Endothelial cell of umbilical vein (primary cell): Measurements from ENCODE around the gene GLB1L2. TPM values are rescaled to one million over a fixed set of nuclear protein-coding genes. Genes with fewer than 3 reads are reported as not detected.

Experiments used
- BruUV-seq: library from RNA; stranded (reverse); fragments of 400-500 nt; replicated peaks from 2 replicates; lab custom pipeline; 2021; lab: Mats Ljungman, UMichigan
- CTCF ChIA-PET: fragments of 300-600, 350-600 bp; sonication (Branson Sonifier 250); formaldehyde crosslinking; loops from one replicate; lab custom pipeline; 2021; ENCODE audit warnings: antibody characterized with exemption, inconsistent platforms; lab: Charles Lee
- POLR2A ChIA-PET: fragments of 300-600, 350-600 bp; sonication (Branson Sonifier 250); formaldehyde crosslinking; loops from one replicate; lab custom pipeline; 2021; ENCODE audit warnings: antibody characterized with exemption, inconsistent platforms; lab: Charles Lee
- DNase-seq: peaks from one replicate; pipeline ENCODE4 v3.0.0-alpha.2; 2011; ENCODE audit warnings: low read depth, low spot score
- FAIRE-seq: peaks from 2 replicates; lab custom pipeline; 2011; peaks lifted over from hg19 to GRCh38; lab: Jason Lieb, UNC
- H2AFZ ChIP-seq: 2 replicates; pipeline ENCODE4 v1.6.0; 2012; ENCODE audit warnings: low read depth, low read length, control low read depth, inconsistent platforms
- H3K27ac ChIP-seq: 2 replicates; pipeline ENCODE4 v1.5.1; 2011; ENCODE audit warnings: low read depth, mild to moderate bottlenecking, control low read depth, low read length, moderate library complexity; ENCODE audit not compliant: insufficient read depth
- H3K27me3 ChIP-seq, 2 experiments: 2 replicates each; pipeline versions ENCODE4 v1.6.0 to v1.6.1; 2011; ENCODE audit warnings: low read length in 2 of 2, mixed read lengths in 1 of 2; ENCODE audit not compliant: control insufficient read depth in 2 of 2, insufficient read depth in 2 of 2
- H3K36me3 ChIP-seq, 2 experiments: 2 replicates in 1 of 2; 3 replicates in 1 of 2; pipeline ENCODE4 v1.5.1; 2011; ENCODE audit warnings: low read length in 2 of 2, mild to moderate bottlenecking in 1 of 2, moderate library complexity in 1 of 2; ENCODE audit not compliant: control insufficient read depth in 2 of 2, insufficient read depth in 2 of 2; ENCODE audit errors: extremely low read depth in 1 of 2
- H3K4me1 ChIP-seq: 3 replicates; pipeline ENCODE4 v1.5.1; 2011; ENCODE audit warnings: mild to moderate bottlenecking, low read length; ENCODE audit not compliant: control insufficient read depth, insufficient read depth; ENCODE audit errors: extremely low read depth
- H3K4me2 ChIP-seq: 2 replicates; pipeline ENCODE4 v1.6.1; 2011; ENCODE audit warnings: low read length, control low read depth, mixed read lengths; ENCODE audit not compliant: insufficient read depth
- H3K4me3 ChIP-seq, 3 experiments: fragments of 200-600 bp in 1 of 3; sonication (generic), shearing (Covaris generic) in 1 of 3; replicated peaks in 1 of 3; 2 replicates each; pipeline ENCODE4 v1.5.1; 2011 to 2016; ENCODE audit warnings: control low read depth in 3 of 3, low read length in 3 of 3, mild to moderate bottlenecking in 2 of 3, inconsistent platforms in 1 of 3, low read depth in 1 of 3, moderate library complexity in 1 of 3; ENCODE audit not compliant: insufficient read depth in 1 of 3
- H3K79me2 ChIP-seq: 2 replicates; pipeline ENCODE4 v1.6.0; 2012; ENCODE audit warnings: low read length, inconsistent platforms; ENCODE audit not compliant: control insufficient read depth, insufficient read depth
- H3K9ac ChIP-seq: replicated peaks from 2 replicates; pipeline ENCODE3; 2011; ENCODE audit warnings: low read length, control low read depth; ENCODE audit not compliant: insufficient read depth; ENCODE audit errors: extremely low read depth
- H3K9me1 ChIP-seq: replicated peaks from 3 replicates; pipeline ENCODE4 v1.6.0; 2011; ENCODE audit warnings: mild to moderate bottlenecking, low read length; ENCODE audit not compliant: control insufficient read depth, insufficient read depth; ENCODE audit errors: extremely low read depth
- H3K9me3 ChIP-seq: replicated peaks from 2 replicates; pipeline ENCODE4 v1.5.1; 2012; ENCODE audit warnings: low read length, inconsistent platforms; ENCODE audit not compliant: control insufficient read depth, insufficient read depth
- H4K20me1 ChIP-seq: replicated peaks from 2 replicates; pipeline ENCODE3; 2011; ENCODE audit warnings: mild to moderate bottlenecking, low read length; ENCODE audit not compliant: control insufficient read depth, insufficient read depth; ENCODE audit errors: extremely low read depth
- CTCF ChIP-seq, 2 donors: IDR thresholded peaks; 1 replicate in 1 of 2; 2 replicates in 1 of 2; pipeline ENCODE4 v1.5.1; 2011; ENCODE audit warnings: low read length in 2 of 2, mild to moderate bottlenecking in 2 of 2, moderate library complexity in 2 of 2, control low read depth in 1 of 2, inconsistent platforms in 1 of 2, low read depth in 1 of 2; ENCODE audit not compliant: insufficient read depth in 1 of 2; ENCODE audit errors: extremely low read depth in 1 of 2
- EZH2 ChIP-seq: IDR thresholded peaks from 2 replicates; pipeline ENCODE4 v1.6.1; 2012; ENCODE audit warnings: borderline replicate concordance, low read depth, mild to moderate bottlenecking, moderate library complexity, low read length, inconsistent platforms; ENCODE audit not compliant: severe bottlenecking
- FOS ChIP-seq: IDR thresholded peaks from 2 replicates; pipeline ENCODE4 v1.6.1; 2011; ENCODE audit warnings: mild to moderate bottlenecking, low read length, moderate library complexity, borderline replicate concordance; ENCODE audit not compliant: insufficient read depth
- GATA2 ChIP-seq: IDR thresholded peaks from 2 replicates; pipeline ENCODE4 v1.7.0; 2011; ENCODE audit warnings: low read depth, mild to moderate bottlenecking, moderate library complexity, mixed read lengths, low read length; ENCODE audit not compliant: insufficient read length, insufficient read depth
- JUN ChIP-seq: IDR thresholded peaks from 2 replicates; pipeline ENCODE4 v1.6.1; 2011; ENCODE audit warnings: borderline replicate concordance, low read depth; ENCODE audit not compliant: insufficient read length, insufficient read depth
- MAX ChIP-seq: IDR thresholded peaks from 2 replicates; pipeline ENCODE4 v1.6.1; 2011; ENCODE audit not compliant: insufficient read depth, insufficient read length
- MYC ChIP-seq: IDR thresholded peaks from one replicate; pipeline ENCODE4 v1.6.1; 2011; ENCODE audit warnings: mild to moderate bottlenecking, low read depth, low read length
- POLR2A ChIP-seq: IDR thresholded peaks from 2 replicates; pipeline ENCODE4 v1.6.1; 2012; ENCODE audit warnings: low read depth, mild to moderate bottlenecking, control low read depth, low read length
- POLR2AphosphoS5 ChIP-seq: IDR thresholded peaks from 2 replicates; pipeline ENCODE4 v1.6.1; 2012; ENCODE audit warnings: low read depth, mild to moderate bottlenecking, control low read depth, low read length, moderate library complexity; ENCODE audit not compliant: insufficient read depth
- dilution Hi-C: fragments of 300-500 bp; cut with MboI; formaldehyde crosslinking; loops from one replicate; pipeline ENCODE4 v1.15.0; 2019; ENCODE audit warnings: low sequenced_read_pairs; ENCODE audit not compliant: extremely low pct_ligation_motif_present
- intact Hi-C: fragments of 100-400 bp; cut with micrococcal nuclease; formaldehyde crosslinking; loops from one replicate; pipeline ENCODE4 v1.10.0; 2022
- polyA plus RNA-seq, 4 experiments: library from polyadenylated mRNA; depleted of rRNA in 3 of 4; stranded (reverse) in 3 of 4; unstranded in 1 of 4; fragments of >200 nt; gene quantifications; 2 replicates each; pipeline versions ENCODE4 v1.2.1 to v1.2.3, GENCODE V29; 2011 to 2012; ENCODE audit warnings: missing spikeins in 1 of 4
- total RNA-seq: library from RNA; stranded (reverse); gene quantifications from 2 replicates; pipeline ENCODE4 v1.2.3, GENCODE V29; 2021

The GLB1L2 gene
- total and polyA plus RNA-seq, 2 donors (not counting 3 experiments of a cell fraction or from before 2014, with no cell fraction given) = 0.55 to 0.59 TPM

DNA sequence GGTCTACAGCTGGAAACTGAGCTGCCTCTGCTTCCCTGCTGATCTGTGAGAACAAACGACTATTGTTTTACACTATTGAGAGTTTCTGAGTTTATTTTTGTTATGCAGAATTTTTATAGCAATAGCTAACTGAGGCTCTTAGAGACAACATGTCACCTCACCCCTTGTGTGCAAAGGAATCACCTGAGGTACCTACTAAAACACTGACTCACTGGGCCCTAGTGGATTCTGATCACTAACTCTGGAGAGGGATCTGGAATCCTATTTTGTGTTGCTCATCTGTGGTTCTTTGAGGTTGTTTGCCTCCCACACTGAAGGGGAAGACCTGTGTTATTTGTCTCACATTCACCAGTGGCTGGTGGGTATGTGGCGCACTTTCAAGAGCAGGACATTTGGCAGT, 93.6 kb downstream of the GLB1L2 start:
- no TSS peak for BruUV-seq
- Histone ChIP-seq H3K9me3 (no peaks in the 10 kb centered on the region), H3K9ac (no peak overlapping the region), H3K79me2 (no peaks in the 10 kb centered on the region), H3K4me1 (no peaks in the 10 kb centered on the region), H3K36me3 (no peaks in the 10 kb centered on the region), H3K27ac (no peak overlapping the region), H3K27me3 (no peaks in the 10 kb centered on the region), H4K20me1 (no peaks in the 10 kb centered on the region), H3K4me3 (no peak overlapping the region), H2AFZ (no peak overlapping the region), H3K9me1 (no peaks in the 10 kb centered on the region), H3K4me2 (no peak overlapping the region)
- no peak for FAIRE-seq
- POLR2A ChIA-PET = no interaction called here
- no peak for TF ChIP-seq EZH2
- no peak for TF ChIP-seq POLR2A
- TF ChIP-seq MYC = no peak
- TF ChIP-seq JUN = no peak
- TF ChIP-seq POLR2AphosphoS5 = no peak
- no peak for TF ChIP-seq FOS
- TF ChIP-seq MAX = no peak
- no peak for TF ChIP-seq CTCF (IDR thresholded peaks at IDR 0.05; ENCODE audit: extremely low read depth in 1 of 2, insufficient read depth in 1 of 2, low read depth in 1 of 2, low read length in 2 of 2)
- TF ChIP-seq GATA2 = no peak
- intact Hi-C loops (no loop called here), dilution Hi-C loops (no loop called here)
- CTCF ChIA-PET = no interaction called here
- no peak for DNase-seq

Other genes starting within 250 kb of the GLB1L2 start
- 42.6 and 43.8 TPM in 2 replicates for gene NCAPD3, start 108.0 kb upstream of the GLB1L2 start, total RNA-seq
- gene NCAPD3, start 108.0 kb upstream of the GLB1L2 start, polyA plus RNA-seq = 19.7 and 22.6 TPM in 2 replicates
- gene VPS26B, start 107.3 kb upstream of the GLB1L2 start, total RNA-seq = 41.6 and 53.1 TPM in 2 replicates
- 38.0 and 40.2 TPM in 2 replicates for gene VPS26B, start 107.3 kb upstream of the GLB1L2 start, polyA plus RNA-seq
- 38.0 and 40.7 TPM in 2 replicates for gene THYN1, start 78.6 kb upstream of the GLB1L2 start, total RNA-seq
- gene THYN1, start 78.6 kb upstream of the GLB1L2 start, polyA plus RNA-seq = 29.2 and 35.7 TPM in 2 replicates
- gene ACAD8, start 78.4 kb upstream of the GLB1L2 start, total RNA-seq = 21.2 and 22.9 TPM in 2 replicates
- gene ACAD8, start 78.4 kb upstream of the GLB1L2 start, polyA plus RNA-seq = 24.2 and 29.0 TPM in 2 replicates
- not detected in 2 replicates for gene GLB1L3, start 55.6 kb upstream of the GLB1L2 start, total RNA-seq
- not detected in 2 replicates for gene GLB1L3, start 55.6 kb upstream of the GLB1L2 start, polyA plus RNA-seq
- not detected in 2 replicates for gene B3GAT1, start 80.3 kb downstream of the GLB1L2 start, total RNA-seq
- gene B3GAT1, start 80.3 kb downstream of the GLB1L2 start, polyA plus RNA-seq = 0.01 TPM in 1 of 2 replicates, not detected in the other